Sigmoid colon (tissue), 7 donors: ENCODE results near the gene ZNF850. TPM values are rescaled to one million over a fixed set of nuclear protein-coding genes. Genes with fewer than 3 reads are reported as not detected.

Experiments
- DNase-seq: peaks from one replicate; pipeline ENCODE4 v3.0.0-alpha.2; 2019
- H3K27ac ChIP-seq, 4 donors: fragments of 200-600 bp; sonication (generic); one replicate each; pipeline ENCODE4 v1.5.1; 2016 to 2019; ENCODE audit warnings: mild to moderate bottlenecking in 1 of 4
- H3K27me3 ChIP-seq, 3 donors: fragments of 200-600 bp; sonication (generic); one replicate each; pipeline ENCODE4 v1.5.1; 2019; ENCODE audit warnings: mild to moderate bottlenecking in 1 of 3
- H3K36me3 ChIP-seq, 4 donors: fragments of 200-600 bp; sonication (generic); one replicate each; pipeline ENCODE4 v1.5.1; 2016 to 2019
- H3K4me1 ChIP-seq, 4 donors: fragments of 200-600 bp; sonication (generic); one replicate each; pipeline ENCODE4 v1.5.1; 2017 to 2019
- H3K4me3 ChIP-seq, 4 donors: fragments of 200-600 bp; sonication (generic); one replicate each; pipeline ENCODE4 v1.5.1; 2017 to 2019; ENCODE audit warnings: mild to moderate bottlenecking in 2 of 4, moderate library complexity in 1 of 4
- H3K9me3 ChIP-seq, 4 donors: fragments of 200-600 bp in 3 of 4; sonication (generic) in 3 of 4; one replicate each; pipeline versions ENCODE4 v1.5.1 to v1.6.1; 2013 to 2019
- EP300 ChIP-seq, 4 donors: sonication (generic); formaldehyde crosslinking; IDR thresholded peaks; one replicate each; pipeline ENCODE4 v1.6.1; 2017; ENCODE audit warnings: antibody characterized with exemption in 4 of 4
- POLR2A ChIP-seq, 2 donors: fragments of 450-650 bp; IDR thresholded peaks; one replicate each; pipeline ENCODE4 v1.6.1; 2016; ENCODE audit warnings: antibody characterized with exemption in 2 of 2, mild to moderate bottlenecking in 2 of 2, moderate library complexity in 2 of 2
- POLR2AphosphoS5 ChIP-seq, 4 donors: sonication (generic); formaldehyde crosslinking; IDR thresholded peaks; one replicate each; pipeline ENCODE4 v1.6.1; 2017; ENCODE audit warnings: antibody characterized with exemption in 4 of 4
- WGBS, 2 donors: extraction: QIAGEN DNeasy Blood & Tissue Kit; methylation state at CpG; one replicate each; pipeline ENCODE4 v1.1.7; 2013; 5-methylcytosine and 5-hydroxymethylcytosine counted together
- intact Hi-C: fragments of 100-400 bp; cut with DNase I; formaldehyde crosslinking; loops from one replicate; pipeline ENCODE4 v1.15.1; 2023
- polyA plus RNA-seq, 3 donors: library from polyadenylated mRNA; stranded (reverse); fragments of 200-250 nt; gene quantifications; one replicate each; pipeline ENCODE4 v1.2.3, GENCODE V29; 2013
- total RNA-seq, 4 donors: library from RNA; depleted of rRNA; stranded (reverse); fragments of >200 nt; gene quantifications; one replicate each; pipeline ENCODE4 v1.1.0, GENCODE V29; 2016
- TF ChIP-seq, protein P1 (sequence below), 4 experiments: fragments of 450-650 bp in 3 of 4; fragments of 200-600 bp in 1 of 4; IDR thresholded peaks; one replicate each; pipeline ENCODE4 v1.5.1; 2016 to 2019; ENCODE audit warnings: antibody characterized with exemption in 4 of 4, mild to moderate bottlenecking in 3 of 4, moderate library complexity in 2 of 4
- donor health status: healthy with polysubstance abuse.
- donor health status: Bipolar disorder and iron deficiency.
- donor health status: healthy.

Gene ZNF850
- total and polyA plus RNA-seq, 7 donors, result 0.23 to 4.6 (median 2.2) TPM

DNA sequence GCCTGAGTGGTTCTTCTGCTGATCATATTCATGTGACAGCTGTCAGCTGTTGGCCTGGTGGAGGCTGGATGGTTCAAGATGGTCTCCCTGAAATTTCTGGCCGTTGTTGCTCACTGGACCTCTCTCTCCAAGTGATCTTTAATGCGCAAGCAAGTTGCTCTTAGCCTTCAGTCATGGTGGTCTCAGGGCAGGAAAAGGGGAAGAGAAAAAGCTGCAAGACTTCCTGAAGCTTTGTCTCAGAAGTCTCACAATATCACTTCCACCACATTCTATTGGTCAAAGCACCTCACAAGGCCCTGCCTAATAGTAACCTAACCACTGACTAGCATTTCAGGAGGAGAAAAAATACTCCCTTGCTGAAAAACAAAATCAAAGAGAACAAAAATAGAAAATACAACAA is 86.8 kb downstream of the ZNF850 start:
- 93 to 97% methylated on average over 2 of the region's 2 CpGs for WGBS, 2 donors
- TF ChIP-seq POLR2AphosphoS5 (IDR thresholded peaks at IDR 0.05), result no peak
- TF ChIP-seq, protein P1, sequence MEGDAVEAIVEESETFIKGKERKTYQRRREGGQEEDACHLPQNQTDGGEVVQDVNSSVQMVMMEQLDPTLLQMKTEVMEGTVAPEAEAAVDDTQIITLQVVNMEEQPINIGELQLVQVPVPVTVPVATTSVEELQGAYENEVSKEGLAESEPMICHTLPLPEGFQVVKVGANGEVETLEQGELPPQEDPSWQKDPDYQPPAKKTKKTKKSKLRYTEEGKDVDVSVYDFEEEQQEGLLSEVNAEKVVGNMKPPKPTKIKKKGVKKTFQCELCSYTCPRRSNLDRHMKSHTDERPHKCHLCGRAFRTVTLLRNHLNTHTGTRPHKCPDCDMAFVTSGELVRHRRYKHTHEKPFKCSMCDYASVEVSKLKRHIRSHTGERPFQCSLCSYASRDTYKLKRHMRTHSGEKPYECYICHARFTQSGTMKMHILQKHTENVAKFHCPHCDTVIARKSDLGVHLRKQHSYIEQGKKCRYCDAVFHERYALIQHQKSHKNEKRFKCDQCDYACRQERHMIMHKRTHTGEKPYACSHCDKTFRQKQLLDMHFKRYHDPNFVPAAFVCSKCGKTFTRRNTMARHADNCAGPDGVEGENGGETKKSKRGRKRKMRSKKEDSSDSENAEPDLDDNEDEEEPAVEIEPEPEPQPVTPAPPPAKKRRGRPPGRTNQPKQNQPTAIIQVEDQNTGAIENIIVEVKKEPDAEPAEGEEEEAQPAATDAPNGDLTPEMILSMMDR (IDR thresholded peaks at IDR 0.05), result no peak
- TF ChIP-seq EP300 (IDR thresholded peaks at IDR 0.05), result no peak
- TF ChIP-seq POLR2A (IDR thresholded peaks at IDR 0.05), result no peak
- Histone ChIP-seq H3K27me3 (no peaks in the 10 kb centered on the region), H3K4me3 (no peak overlapping the region), H3K36me3 (peaks cover 0 to 21% (median 8%) of the 10 kb centered on the region in 4 donors), H3K4me1 (peaks cover 0 to 22% (median 17%) of the 10 kb centered on the region in 4 donors), H3K9me3 (peaks cover 0 to under 1% (median under 1%) of the 10 kb centered on the region in 4 donors), H3K27ac (no peak overlapping the region)
- DNase-seq, result no peak
- intact Hi-C loops, result loop anchor here (5.0 kb wide), 1 partner anchor 159 kb away; the partner anchor contains the start of gene ZNF260

DNA sequence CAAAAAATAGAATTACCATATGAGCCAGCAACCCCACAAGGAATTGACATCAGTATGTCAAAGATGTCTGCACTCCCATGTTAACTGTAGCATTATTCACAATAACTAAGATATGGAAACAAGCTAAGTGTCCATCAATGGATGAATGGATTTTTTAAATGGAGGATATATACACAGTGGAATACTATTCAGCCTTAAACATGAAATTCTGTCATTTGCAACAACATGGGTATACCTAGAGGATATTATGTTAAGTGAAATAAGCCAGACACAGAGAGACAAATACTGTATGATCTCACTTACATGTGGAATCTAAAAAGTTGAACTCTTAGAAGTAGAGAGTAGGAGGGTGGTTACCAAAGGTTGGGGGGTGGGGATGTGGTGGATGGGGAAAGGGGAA is 93.2 kb downstream of the ZNF850 start:
- no peak for TF ChIP-seq EP300 (IDR thresholded peaks at IDR 0.05)
- no peak for DNase-seq
- no peaks in the 10 kb centered on the region for H3K4me1 ChIP-seq
- peaks cover 0 to 8% (median 5%) of the 10 kb centered on the region in 4 donors for H3K9me3 ChIP-seq
- H3K36me3 ChIP-seq, result peaks cover 0 to 40% (median 6%) of the 10 kb centered on the region in 4 donors
- H3K27ac ChIP-seq, result no peak overlapping the region
- H3K27me3 ChIP-seq, result no peaks in the 10 kb centered on the region
- no peak overlapping the region for H3K4me3 ChIP-seq
- intact Hi-C loops, result no loop called here

DNA sequence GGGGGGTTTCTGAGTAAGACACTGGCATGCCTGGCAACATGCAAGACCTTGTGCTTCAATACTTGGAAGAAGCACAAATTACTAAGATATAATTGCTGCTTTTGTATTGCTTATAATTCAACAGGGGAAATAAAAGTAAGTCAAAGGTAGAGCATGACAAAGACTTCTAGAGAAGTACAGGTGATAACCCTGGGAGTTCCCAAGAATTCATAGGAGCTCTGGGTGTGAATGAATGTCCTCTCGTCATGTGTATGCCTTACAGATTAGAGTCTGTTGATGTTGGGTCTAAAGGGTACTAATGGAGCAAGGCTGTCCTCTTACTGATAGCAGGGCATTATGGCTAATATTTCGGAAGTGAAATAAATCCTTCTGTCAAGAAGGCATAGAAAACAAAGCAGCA is 98.4 kb downstream of the ZNF850 start:
- peaks cover 0 to 23% (median 8%) of the 10 kb centered on the region in 4 donors for H3K9me3 ChIP-seq
- 95% methylated on average over 2 of the region's 2 CpGs for WGBS, 2 donors

DNA sequence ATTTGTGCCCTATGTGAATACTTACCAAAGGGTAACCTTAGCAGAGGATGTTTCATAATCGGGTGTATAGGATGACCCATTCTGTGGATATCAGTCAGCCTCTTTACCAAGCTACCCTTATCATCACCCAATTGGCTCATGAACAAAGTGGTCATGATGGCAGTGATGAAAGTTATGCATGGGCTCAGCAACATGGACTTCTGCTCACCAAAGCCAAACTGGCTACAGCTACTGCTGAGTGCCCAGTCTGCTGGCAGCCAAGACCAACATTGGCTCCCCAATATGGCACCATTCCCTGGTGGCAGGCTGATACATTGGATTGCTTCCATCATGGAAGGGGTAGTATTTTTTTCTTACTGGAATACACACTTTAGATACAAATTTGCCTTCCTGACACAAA is 100.2 kb downstream of the ZNF850 start:
- Histone ChIP-seq H3K4me1 (peaks cover 0 to 13% (median 9%) of the 10 kb centered on the region in 4 donors), H3K27me3 (no peaks in the 10 kb centered on the region), H3K4me3 (no peak overlapping the region), H3K27ac (no peak overlapping the region), H3K9me3 (peaks cover 0 to 23% (median 4%) of the 10 kb centered on the region in 4 donors), H3K36me3 (peaks cover 0 to 35% (median 0%) of the 10 kb centered on the region in 4 donors)
- 96 to 100% methylated on average over 1 of the region's 1 CpG for WGBS, 2 donors
- no peak for DNase-seq
- intact Hi-C loops, result no loop called here
- TF ChIP-seq EP300 (IDR thresholded peaks at IDR 0.05), result no peak
- TF ChIP-seq POLR2A (IDR thresholded peaks at IDR 0.05), result no peak
- TF ChIP-seq, protein P1 (IDR thresholded peaks at IDR 0.05), result no peak
- no peak for TF ChIP-seq POLR2AphosphoS5 (IDR thresholded peaks at IDR 0.05)

More for the DNA sequence above, 98.4 kb downstream of the ZNF850 start:
- intact Hi-C loops, result no loop called here
- no peaks in the 10 kb centered on the region for H3K27me3 ChIP-seq
- H3K4me3 ChIP-seq, result no peak overlapping the region
- H3K4me1 ChIP-seq, result no peaks in the 10 kb centered on the region
- H3K27ac ChIP-seq, result no peak overlapping the region
- TF ChIP-seq, protein P1 (IDR thresholded peaks at IDR 0.05), result no peak
- TF ChIP-seq EP300 (IDR thresholded peaks at IDR 0.05) (no peak), POLR2AphosphoS5 (IDR thresholded peaks at IDR 0.05) (no peak), POLR2A (IDR thresholded peaks at IDR 0.05) (no peak)
- peaks cover 0 to 53% (median 3%) of the 10 kb centered on the region in 4 donors for H3K36me3 ChIP-seq
- no peak for DNase-seq

DNA sequence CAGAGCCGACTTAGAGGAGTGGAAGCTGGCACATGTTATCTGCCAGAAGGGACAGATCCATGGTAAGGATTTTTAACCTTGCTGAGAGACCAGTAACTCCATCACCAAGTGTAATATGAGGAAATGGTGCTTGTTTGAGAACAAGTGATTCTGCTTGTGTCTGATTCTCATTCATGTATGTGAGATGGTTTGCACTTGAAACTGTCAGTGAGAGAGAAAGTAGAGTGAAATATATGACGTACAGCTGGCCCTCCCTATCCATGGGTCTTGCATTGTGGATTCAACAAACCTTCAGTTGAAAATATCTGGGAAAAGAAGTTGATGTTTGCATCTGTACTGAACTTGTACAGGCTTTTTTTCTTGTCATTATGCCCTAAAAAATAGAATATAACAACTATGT is 104.0 kb downstream of the ZNF850 start:
- Histone ChIP-seq H3K4me1 (peaks cover 0 to 21% (median 17%) of the 10 kb centered on the region in 4 donors), H3K9me3 (peaks cover 0 to 14% (median 4%) of the 10 kb centered on the region in 4 donors), H3K36me3 (peaks cover 0 to 44% (median 7%) of the 10 kb centered on the region in 4 donors), H3K4me3 (no peak overlapping the region), H3K27ac (no peak overlapping the region), H3K27me3 (no peaks in the 10 kb centered on the region)
- WGBS, 2 donors, result 89 to 96% methylated on average over 2 of the region's 2 CpGs
- TF ChIP-seq, protein P1 (IDR thresholded peaks at IDR 0.05), result no peak
- DNase-seq, result no peak
- intact Hi-C loops, result loop anchor here (5.0 to 10.0 kb wide), 3 partner anchors 94 to 249 kb away; partner anchors contain the start of genes ZNF529, ZNF568, ZNF790 and ZNF829
